ENCODE results near the gene FBXO4.

The FBXO4 gene

GRCh38 chr5:41903892-41904799 lies 20.9 kb upstream of the FBXO4 start, which contains the start of gene RIMOC1 (continued):
- TF ChIP-seq PRDM4 (tag by site-specific recombination; IDR thresholded peaks at IDR 0.05) (0 out of 2 replicates have a peak, but pooled peaks have one; percentile 11), PRDM1 (tag by site-specific recombination; IDR thresholded peaks at IDR 0.05) (no peak), ZNF629 (tag by site-specific recombination; IDR thresholded peaks at IDR 0.05) (peak; percentile 99), TSHZ1 (tag by site-specific recombination; IDR thresholded peaks at IDR 0.05; ENCODE audit: borderline replicate concordance) (peak; percentile 12; the same call in 1 of the 2 replicates), ZNF658 (tag by site-specific recombination; IDR thresholded peaks at IDR 0.05) (no peak), GLI2 (tag by site-specific recombination; IDR thresholded peaks at IDR 0.05; ENCODE audit: borderline replicate concordance, low read depth) (no peak; the same call in 1 of the 2 replicates), GLI4 (tag by site-specific recombination; IDR thresholded peaks at IDR 0.05) (peak; percentile 82; the same call in 1 of the 2 replicates), ZNF768 (tag by site-specific recombination; IDR thresholded peaks at IDR 0.05) (no peak; the same call in 1 of the 2 replicates), ZNF514 (tag by site-specific recombination; IDR thresholded peaks at IDR 0.05) (no peak), ZNF558 (tag by site-specific recombination; IDR thresholded peaks at IDR 0.05) (no peak; the same call in 1 of the 2 replicates), ZNF692 (tag by site-specific recombination; IDR thresholded peaks at IDR 0.05) (peak; percentile 79), ZNF280D (tag by site-specific recombination; IDR thresholded peaks at IDR 0.05) (0 out of 2 replicates have a peak, but pooled peaks have one; percentile 39), ZNF621 (tag by site-specific recombination; IDR thresholded peaks at IDR 0.05) (no peak), ZNF140 (tag by site-specific recombination; IDR thresholded peaks at IDR 0.05) (no peak), ZNF433 (tag by site-specific recombination; IDR thresholded peaks at IDR 0.05; ENCODE audit: low read depth) (0 out of 2 replicates have a peak, but pooled peaks have one; percentile 34), ZNF501 (tag by site-specific recombination; IDR thresholded peaks at IDR 0.05) (peak; percentile 97), ZNF366 (tag by site-specific recombination; conservative IDR thresholded peaks at IDR 0.05) (peak; percentile 87), ZNF747 (tag by site-specific recombination; IDR thresholded peaks at IDR 0.05) (no peak), ZNF24 (tag by site-specific recombination; IDR thresholded peaks at IDR 0.05) (peak; percentile 96), HOXC10 (CRISPR knock-in tag; IDR thresholded peaks at IDR 0.05) (no peak), ZNF837 (tag by site-specific recombination; IDR thresholded peaks at IDR 0.05) (no peak), SP2 (tag by site-specific recombination; IDR thresholded peaks at IDR 0.05) (peak; percentile 100), TCF7L2 (IDR thresholded peaks at IDR 0.05; ENCODE audit: borderline replicate concordance, low read depth, low read length) (no peak), ZNF600 (tag by site-specific recombination; IDR thresholded peaks at IDR 0.05) (peak; percentile 100), ZNF521 (tag by site-specific recombination; IDR thresholded peaks at IDR 0.05) (no peak), ZNF121 (tag by site-specific recombination; IDR thresholded peaks at IDR 0.05) (no peak), SP3 (tag by site-specific recombination; IDR thresholded peaks at IDR 0.05) (peak; percentile 99), ZNF18 (tag by site-specific recombination; IDR thresholded peaks at IDR 0.05) (no peak)

Measured in HEK293 (cell line).